ENCODE measurements around the gene CCNL1.

GRCh38 chr3:157136647-157137387 lies 23.1 kb downstream of the CCNL1 start:
- TF ChIP-seq CTCF (IDR thresholded peaks at IDR 0.05), result no peak
- no peak for TF ChIP-seq POLR2A (IDR thresholded peaks at IDR 0.05)
